HG03175 (cell line): Measurements from ENCODE around the gene FAM216A.
A peak's percentile ranks its signal among the peaks of the same experiment; 100 is the strongest.
"Not testable (repeated sequence)": the region's sequence is repeated elsewhere in the genome, so short reads cannot be mapped to it uniquely, and the experiment has no call there.

ENCODE experiments used
- ATAC-seq: cut with Tn5 transposase; IDR thresholded peaks from one replicate; pipeline ENCODE4 v1.9.1; 2021; ENCODE audit warnings: mild to moderate bottlenecking, moderate library complexity; ENCODE audit not compliant: unreplicated experiment

The FAM216A gene

DNA sequence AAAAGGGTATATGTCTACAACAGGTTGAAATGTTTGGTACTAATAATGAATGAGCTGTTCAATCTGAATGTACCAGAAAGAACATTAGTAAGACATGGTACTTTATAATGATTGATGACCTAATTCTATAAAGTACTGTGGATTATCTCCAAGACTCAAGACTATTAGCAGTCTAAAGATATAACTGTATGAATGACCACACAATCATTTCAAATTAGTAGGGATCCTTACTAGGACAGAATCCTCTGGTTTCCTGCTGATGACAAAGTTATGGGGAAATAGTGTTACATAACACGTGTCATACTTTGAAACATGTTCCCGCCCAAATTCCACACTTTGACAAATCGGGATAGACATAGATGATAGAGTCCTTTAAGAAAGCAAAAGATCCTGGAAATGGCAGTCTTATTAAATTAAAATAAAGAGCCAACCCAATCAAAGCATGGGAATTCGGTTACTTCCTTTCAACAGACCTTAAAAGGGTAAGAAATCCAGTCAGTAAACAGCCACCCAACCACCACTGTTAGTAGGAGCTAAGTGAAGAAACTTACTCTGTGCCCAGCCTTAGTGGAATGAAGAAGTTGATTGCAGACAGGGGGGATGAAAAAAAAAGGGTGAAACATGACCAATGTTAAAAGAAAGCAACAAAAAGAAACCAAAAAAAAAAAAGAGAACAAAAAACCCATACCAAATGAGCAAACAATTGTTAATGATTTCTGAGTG, 30.5 kb downstream of the FAM216A start:
- ATAC-seq, result no peak

GRCh38 chr12:110501399-110501751, 32.7 kb downstream of the FAM216A start:
- ATAC-seq, result peak; percentile 18

DNA sequence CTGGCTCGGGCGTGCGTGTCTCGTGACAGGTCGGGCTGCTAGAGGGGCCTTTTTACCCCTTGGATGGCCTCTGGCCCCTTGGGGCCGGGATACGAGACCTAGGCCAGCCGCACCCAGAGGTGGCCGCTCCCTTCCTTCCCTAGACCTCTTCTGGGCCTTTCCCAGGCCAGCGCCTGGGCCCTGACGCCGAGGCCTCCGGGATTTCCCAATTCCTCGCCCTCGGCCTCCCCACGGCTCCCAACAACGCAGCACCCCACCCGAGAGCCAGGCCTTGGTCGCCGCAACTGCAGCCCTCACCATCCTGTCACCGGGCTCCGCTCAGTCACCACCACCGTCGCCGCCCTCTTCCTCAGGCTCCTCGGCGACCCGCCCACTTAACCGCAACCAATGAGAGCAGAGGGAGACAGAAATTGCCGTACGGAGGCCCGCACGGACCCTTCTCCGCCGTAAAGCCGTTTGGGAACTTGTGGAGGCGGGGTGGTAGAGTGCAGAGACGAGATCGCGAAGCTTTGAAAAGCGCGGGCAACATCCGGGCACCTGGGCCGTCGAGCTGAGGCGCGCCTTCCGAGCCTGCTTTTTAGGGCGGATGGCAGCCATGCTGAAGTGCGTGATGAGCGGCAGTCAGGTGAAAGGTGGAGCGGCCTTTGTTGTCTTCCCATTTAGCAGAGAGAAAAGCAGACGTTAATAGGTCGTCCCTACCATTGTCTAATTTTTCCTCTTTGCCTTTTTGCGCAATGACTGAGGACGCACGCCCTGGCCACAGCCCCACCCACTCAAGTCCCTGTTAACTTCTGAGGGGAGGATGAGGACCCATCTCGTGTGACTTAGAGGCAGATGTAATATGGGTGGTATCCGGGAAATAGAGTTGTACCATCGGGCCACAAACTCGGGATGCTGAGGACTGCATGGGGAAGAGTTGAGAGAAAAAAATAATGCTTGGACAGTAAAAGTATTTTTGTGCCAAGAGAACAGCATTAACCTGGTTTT, 33.4 kb downstream of the FAM216A start, which contains the start of the genes RAD9B and VPS29:
Gene RAD9B (plus strand): TSS at position 580 of the 987 bp plus-strand sequence. CDS start 7 bp downstream, at position 587.
Gene VPS29 (minus strand): TSS at position 360 of the 987 bp plus-strand sequence. CDS start 60 bp downstream, at position 300.
- ATAC-seq, result peak; percentile 91

- ATAC-seq, result no peak
Measured at GRCh38 chr12:110503432-110503831, 34.8 kb downstream of the FAM216A start.

GRCh38 chr12:110505332-110505731, 36.7 kb downstream of the FAM216A start:
- ATAC-seq, result no peak

DNA sequence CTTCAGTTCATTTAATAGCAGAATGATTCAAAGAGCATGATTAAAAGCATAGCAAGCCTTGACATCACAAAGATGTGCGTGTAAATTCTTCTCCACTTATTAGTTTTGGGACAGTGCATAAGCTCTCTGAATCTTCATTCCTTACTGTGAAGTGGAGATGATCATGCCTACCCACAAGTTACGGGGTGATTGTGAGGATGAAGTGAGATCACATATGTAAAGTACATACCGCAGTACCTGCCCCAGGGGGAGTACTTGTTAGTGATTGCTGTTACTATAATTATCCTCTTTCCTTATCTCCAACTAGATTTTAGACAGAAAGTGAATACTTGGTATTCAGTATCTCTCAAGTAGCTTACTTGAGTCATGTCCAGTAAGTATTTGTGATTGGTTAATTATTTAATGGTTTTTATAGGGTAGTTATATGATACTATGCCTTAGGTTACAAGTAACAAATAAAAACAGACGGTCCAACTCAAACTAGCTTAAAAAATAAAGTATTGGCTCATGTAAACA, 39.5 kb downstream of the FAM216A start:
- ATAC-seq, result no peak

GRCh38 chr12:110513842-110514241, 45.2 kb downstream of the FAM216A start:
- no peak for ATAC-seq

GRCh38 chr12:110514363-110514762, 45.7 kb downstream of the FAM216A start:
- no peak for ATAC-seq

DNA sequence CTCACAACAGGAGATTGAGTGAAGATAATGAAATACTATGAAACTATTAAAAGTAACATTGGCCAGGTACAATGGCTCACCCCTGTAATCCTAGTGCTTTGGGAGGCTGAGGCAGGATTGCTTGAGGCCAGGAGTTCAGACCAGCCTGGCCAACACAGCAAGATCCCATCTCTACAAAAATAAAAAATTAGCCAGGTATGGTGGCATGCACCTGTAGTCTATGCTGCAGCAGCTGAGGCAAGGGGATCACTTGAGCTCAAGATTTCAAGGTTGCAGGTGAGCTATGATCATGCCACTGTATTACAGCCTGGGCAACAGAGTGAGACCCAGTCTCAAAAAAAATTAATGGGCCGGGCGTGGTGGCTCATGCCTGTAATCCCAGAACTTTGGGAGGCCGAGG, 48.4 kb downstream of the FAM216A start:
- ATAC-seq, result no peak

- not testable (repeated sequence) for ATAC-seq
Measured at GRCh38 chr12:110518014-110518413, 49.4 kb downstream of the FAM216A start.

DNA sequence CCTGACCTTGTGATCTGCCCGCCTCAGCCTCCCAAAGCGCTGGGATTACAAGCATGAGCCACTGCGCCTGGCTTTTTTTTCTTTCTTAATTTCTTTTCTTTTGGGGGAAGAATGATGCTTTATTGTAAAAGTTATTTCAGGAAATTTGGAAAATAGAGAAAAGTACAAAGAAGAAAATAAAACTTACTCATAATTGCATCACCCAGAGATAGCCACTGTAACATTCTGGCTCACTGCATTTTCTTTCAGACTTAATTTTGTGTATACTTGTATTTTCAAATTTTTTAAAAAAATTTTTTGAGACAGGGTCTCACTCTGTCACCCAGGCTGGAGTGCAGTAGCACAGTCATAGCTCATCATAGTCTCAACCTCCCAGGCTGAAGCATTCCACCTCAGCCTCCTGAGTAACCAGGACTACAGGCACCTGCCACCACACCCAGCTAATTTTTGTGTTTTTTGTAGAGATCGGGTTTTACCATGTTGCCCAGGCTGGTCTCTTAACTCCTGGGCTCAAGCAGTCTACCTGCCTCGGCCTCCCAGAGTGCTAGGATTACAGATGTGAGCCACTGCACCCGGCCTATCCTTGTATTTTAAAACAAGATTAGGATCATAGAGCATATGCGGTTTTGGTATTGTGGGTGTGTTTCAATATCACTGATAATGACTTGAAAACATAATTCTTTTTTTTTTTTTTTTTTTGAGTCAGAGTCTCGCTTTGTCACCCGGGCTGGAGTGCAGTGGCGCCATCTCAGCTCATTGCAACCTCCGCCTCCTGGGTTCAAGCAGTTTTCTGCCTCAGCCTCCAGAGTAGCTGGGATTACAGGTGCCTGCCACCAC, 52.4 kb downstream of the FAM216A start:
- not testable (repeated sequence) for ATAC-seq

- no peak for ATAC-seq
Measured at GRCh38 chr12:110528277-110528839, 59.7 kb downstream of the FAM216A start.

GRCh38 chr12:110530511-110530910, 61.9 kb downstream of the FAM216A start:
- no peak for ATAC-seq

GRCh38 chr12:110531741-110532333, 63.2 kb downstream of the FAM216A start:
- peak; percentile 90 for ATAC-seq

DNA sequence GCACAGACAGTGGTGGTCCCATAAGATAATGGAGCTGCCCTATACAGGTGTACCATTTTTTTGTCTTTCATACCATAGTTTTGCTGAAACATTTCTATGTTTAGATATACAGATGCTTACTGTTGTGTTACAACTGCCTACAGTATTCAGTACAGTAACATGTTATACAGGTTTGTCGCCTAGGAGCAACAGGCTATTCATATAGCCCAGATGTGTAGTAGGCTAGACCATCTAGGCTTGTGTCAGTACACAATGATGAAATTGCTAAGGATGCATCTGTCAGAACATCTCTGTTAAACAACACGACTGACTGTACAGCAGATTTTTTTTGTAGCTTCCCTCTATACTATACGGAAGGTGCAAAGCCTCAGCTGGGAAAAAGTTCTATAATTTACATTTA, 64.0 kb downstream of the FAM216A start:
- peak; percentile 4 for ATAC-seq

DNA sequence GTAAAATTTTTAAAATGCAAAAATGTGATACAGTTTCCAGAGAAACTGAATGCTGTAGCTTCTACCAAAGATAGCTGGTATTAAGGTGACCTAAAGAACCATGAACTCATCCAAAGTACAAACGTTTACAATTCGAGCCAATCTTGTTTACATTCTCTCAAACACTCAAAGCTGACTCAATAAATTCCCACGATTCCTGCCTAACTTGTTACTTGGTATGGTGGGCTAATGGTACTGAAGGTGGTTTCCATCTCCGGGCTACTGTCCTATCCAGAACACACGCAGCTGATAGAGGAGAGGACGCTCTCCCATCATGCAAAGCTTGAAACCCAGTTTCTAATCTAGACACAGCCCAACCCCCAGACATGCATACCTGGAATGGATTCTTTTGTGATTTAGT, 65.0 kb downstream of the FAM216A start:
- ATAC-seq, result no peak

- ATAC-seq, result no peak
Measured at GRCh38 chr12:110534811-110535210, 66.2 kb downstream of the FAM216A start.

DNA sequence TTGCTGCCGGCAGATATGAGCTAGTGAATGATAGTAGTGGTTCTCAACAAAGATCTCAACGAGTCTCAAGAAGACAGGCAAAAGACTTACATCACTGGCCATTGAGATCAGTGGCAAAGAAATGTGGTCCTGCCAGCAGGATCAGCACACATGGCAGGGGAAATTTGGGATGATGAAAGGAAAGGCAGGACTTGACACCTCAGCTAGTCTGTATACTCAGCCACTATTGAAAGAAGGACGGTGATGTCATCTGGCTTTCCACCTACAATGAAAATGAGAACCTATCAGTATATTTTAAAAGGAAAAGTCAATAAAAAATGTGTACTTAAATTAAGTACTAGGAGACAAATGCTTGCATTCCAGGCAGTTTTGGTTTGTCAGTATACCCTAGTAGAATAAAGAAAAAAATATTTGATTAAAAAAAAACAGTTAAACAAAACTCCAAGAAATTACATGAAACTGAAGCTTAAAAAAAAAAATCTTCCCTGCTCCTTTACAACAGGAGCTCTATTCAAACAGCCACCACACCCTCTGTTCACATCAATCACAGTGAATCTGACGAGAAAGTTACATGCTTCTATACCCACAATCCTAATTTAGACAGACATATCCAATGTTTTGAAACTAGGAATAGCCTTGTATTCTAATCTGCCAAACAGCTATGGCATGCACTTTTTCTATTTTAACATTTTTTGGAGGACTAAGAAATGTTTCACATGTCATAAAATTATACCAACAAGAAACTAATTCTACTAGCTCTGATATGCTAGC, 68.4 kb downstream of the FAM216A start:
- ATAC-seq, result no peak
